K562 (cell line): ENCODE results near the gene LGALS3BP. TPM values are rescaled to one million over a fixed set of nuclear protein-coding genes. Genes with fewer than 3 reads are reported as not detected.

Source experiments
- GTF2E2 ChIP-seq: fragments of 200-800 bp; sonication (Bioruptor generic); IDR thresholded peaks from 2 replicates; pipeline ENCODE4 v1.6.1; 2016; ENCODE audit warnings: missing genetic modification characterization, missing compliant biosample characterization
- HNRNPUL1 ChIP-seq: fragments of 200-400 bp; formaldehyde crosslinking; IDR thresholded peaks from 2 replicates; pipeline ENCODE4 v1.6.1; 2017; ENCODE audit warnings: low read length
- SRSF7 ChIP-seq: fragments of 200-400 bp; formaldehyde crosslinking; optimal IDR thresholded peaks from 2 replicates; pipeline ENCODE3; 2017; ENCODE audit warnings: mild to moderate bottlenecking, low read depth, low read length
- polyA plus RNA-seq, 8 experiments: library from polyadenylated mRNA; depleted of rRNA in 4 of 8; stranded (reverse) in 5 of 8; unstranded in 3 of 8; fragments of >200 nt; fragmentation: Nextera tagmentation in 2 of 8; fragmentation: Illumina TruSeq in 1 of 8; extraction: Ambion mirVana in 2 of 8; extraction: Trizol in 1 of 8; gene quantifications; 2 replicates each; pipeline versions ENCODE4 v1.2.1 to v1.2.3, GENCODE V29; 2011 to 2014; ENCODE audit warnings: inconsistent platforms in 1 of 8, missing spikeins in 1 of 8
- total RNA-seq, 7 experiments: library from RNA; depleted of rRNA in 6 of 7; stranded (reverse); fragments of >200 nt in 6 of 7; fragmentation: Illumina TruSeq in 2 of 7; extraction: Trizol in 2 of 7; gene quantifications; 2 replicates each; pipeline versions ENCODE4 v1.2.1 to v1.2.3, GENCODE V29; 2011 to 2021; ENCODE audit warnings: low replicate concordance in 1 of 7
- TF ChIP-seq, protein P1 (sequence below): fragments of 250-450 bp; sonication (Bioruptor Pico); IDR thresholded peaks from 2 replicates; pipeline ENCODE4 v1.5.0; 2020; ENCODE audit warnings: mild to moderate bottlenecking, borderline replicate concordance
- TF ChIP-seq, protein P2 (sequence below): fragments of 450-650 bp; IDR thresholded peaks from 2 replicates; pipeline ENCODE4 v1.7.1; 2018; ENCODE audit warnings: mild to moderate bottlenecking, low read depth; ENCODE audit not compliant: partially characterized antibody
- TF ChIP-seq, protein P3 (sequence below): fragments of 450-650 bp; IDR thresholded peaks from 2 replicates; pipeline ENCODE4 v1.6.1; 2016; ENCODE audit warnings: borderline replicate concordance
- TF ChIP-seq, protein P4 (sequence below): fragments of 250-450 bp; sonication (Bioruptor Pico); IDR thresholded peaks from 2 replicates; pipeline ENCODE4 v1.8.0; 2021; ENCODE audit warnings: borderline replicate concordance, mild to moderate bottlenecking, moderate library complexity; ENCODE audit not compliant: poor library complexity, severe bottlenecking

Gene LGALS3BP
- total and polyA plus RNA-seq, 9 of the 15 experiments (the other 6 are each of a cell fraction or from before 2014, with no cell fraction given): 0.39 to 5.3 (median 3.2) TPM

DNA sequence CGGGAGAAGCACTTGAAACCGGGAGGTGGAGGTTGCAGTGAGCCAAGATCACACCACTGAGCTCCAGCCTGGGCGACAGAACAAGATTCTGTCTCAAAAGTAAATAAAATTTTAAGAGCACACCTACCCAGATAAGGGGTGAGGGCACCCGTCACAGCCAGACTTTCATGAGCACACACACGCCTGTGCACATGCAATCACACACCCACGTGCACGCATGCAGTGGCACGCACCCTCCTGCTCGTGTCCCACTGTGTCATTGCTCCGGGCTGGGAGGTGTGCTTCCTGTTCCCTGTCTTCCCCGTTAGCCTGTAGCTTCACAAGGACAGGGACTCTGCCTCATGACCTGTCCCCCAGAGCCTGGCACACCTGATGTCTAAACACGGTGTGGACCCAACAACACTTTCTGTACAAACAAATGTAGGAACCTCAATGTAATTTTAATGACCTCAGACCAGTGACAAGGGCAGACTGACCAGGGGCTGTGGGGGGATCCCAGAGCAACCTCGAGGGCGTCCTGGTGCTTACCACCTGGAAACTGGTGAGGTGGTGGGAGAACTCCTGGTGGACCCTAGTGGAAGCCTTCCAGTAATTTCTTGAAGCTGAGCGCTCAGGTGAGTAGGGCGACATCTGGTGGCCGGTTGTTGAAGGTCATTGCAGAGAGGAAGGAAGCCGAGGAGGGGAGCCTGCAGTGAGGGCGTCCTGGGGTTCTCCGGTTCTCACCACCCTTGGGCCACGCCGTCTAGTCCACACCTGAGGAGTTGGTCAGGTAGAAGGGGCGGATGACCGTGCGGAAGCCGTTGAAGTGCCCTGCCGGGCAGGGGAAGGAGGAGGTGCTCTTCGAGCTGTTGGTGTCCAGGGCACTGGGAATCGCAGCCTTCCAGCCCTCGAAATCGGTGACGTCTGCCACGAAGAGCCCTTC, 8.6 kb downstream of the LGALS3BP start (continued):
- TF ChIP-seq SRSF7: no peak
- TF ChIP-seq, protein P1, sequence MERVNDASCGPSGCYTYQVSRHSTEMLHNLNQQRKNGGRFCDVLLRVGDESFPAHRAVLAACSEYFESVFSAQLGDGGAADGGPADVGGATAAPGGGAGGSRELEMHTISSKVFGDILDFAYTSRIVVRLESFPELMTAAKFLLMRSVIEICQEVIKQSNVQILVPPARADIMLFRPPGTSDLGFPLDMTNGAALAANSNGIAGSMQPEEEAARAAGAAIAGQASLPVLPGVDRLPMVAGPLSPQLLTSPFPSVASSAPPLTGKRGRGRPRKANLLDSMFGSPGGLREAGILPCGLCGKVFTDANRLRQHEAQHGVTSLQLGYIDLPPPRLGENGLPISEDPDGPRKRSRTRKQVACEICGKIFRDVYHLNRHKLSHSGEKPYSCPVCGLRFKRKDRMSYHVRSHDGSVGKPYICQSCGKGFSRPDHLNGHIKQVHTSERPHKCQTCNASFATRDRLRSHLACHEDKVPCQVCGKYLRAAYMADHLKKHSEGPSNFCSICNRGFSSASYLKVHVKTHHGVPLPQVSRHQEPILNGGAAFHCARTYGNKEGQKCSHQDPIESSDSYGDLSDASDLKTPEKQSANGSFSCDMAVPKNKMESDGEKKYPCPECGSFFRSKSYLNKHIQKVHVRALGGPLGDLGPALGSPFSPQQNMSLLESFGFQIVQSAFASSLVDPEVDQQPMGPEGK: no peak
- TF ChIP-seq, protein P2, sequence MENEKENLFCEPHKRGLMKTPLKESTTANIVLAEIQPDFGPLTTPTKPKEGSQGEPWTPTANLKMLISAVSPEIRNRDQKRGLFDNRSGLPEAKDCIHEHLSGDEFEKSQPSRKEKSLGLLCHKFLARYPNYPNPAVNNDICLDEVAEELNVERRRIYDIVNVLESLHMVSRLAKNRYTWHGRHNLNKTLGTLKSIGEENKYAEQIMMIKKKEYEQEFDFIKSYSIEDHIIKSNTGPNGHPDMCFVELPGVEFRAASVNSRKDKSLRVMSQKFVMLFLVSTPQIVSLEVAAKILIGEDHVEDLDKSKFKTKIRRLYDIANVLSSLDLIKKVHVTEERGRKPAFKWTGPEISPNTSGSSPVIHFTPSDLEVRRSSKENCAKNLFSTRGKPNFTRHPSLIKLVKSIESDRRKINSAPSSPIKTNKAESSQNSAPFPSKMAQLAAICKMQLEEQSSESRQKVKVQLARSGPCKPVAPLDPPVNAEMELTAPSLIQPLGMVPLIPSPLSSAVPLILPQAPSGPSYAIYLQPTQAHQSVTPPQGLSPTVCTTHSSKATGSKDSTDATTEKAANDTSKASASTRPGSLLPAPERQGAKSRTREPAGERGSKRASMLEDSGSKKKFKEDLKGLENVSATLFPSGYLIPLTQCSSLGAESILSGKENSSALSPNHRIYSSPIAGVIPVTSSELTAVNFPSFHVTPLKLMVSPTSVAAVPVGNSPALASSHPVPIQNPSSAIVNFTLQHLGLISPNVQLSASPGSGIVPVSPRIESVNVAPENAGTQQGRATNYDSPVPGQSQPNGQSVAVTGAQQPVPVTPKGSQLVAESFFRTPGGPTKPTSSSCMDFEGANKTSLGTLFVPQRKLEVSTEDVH: no peak
- TF ChIP-seq HNRNPUL1: no peak
- no peak for TF ChIP-seq GTF2E2 (tag)
- TF ChIP-seq, protein P3, sequence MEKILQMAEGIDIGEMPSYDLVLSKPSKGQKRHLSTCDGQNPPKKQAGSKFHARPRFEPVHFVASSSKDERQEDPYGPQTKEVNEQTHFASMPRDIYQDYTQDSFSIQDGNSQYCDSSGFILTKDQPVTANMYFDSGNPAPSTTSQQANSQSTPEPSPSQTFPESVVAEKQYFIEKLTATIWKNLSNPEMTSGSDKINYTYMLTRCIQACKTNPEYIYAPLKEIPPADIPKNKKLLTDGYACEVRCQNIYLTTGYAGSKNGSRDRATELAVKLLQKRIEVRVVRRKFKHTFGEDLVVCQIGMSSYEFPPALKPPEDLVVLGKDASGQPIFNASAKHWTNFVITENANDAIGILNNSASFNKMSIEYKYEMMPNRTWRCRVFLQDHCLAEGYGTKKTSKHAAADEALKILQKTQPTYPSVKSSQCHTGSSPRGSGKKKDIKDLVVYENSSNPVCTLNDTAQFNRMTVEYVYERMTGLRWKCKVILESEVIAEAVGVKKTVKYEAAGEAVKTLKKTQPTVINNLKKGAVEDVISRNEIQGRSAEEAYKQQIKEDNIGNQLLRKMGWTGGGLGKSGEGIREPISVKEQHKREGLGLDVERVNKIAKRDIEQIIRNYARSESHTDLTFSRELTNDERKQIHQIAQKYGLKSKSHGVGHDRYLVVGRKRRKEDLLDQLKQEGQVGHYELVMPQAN: no peak
- TF ChIP-seq, protein P4, sequence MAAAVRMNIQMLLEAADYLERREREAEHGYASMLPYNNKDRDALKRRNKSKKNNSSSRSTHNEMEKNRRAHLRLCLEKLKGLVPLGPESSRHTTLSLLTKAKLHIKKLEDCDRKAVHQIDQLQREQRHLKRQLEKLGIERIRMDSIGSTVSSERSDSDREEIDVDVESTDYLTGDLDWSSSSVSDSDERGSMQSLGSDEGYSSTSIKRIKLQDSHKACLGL (CRISPR knock-in tag): no peak
